Smooth muscle cell of the brain vasculature (primary cell): ENCODE data around the gene PUSL1.

Source experiments
- DNase-seq: peaks from one replicate; pipeline ENCODE4 v3.0.0-alpha.2; 2012; ENCODE audit warnings: low read depth, low spot score

The PUSL1 gene

GRCh38 chr1:1351511-1352427 lies 43.4 kb downstream of the PUSL1 start:
- DNase-seq: no peak

GRCh38 chr1:1352786-1353388 lies 44.5 kb downstream of the PUSL1 start:
- no peak for DNase-seq

DNA sequence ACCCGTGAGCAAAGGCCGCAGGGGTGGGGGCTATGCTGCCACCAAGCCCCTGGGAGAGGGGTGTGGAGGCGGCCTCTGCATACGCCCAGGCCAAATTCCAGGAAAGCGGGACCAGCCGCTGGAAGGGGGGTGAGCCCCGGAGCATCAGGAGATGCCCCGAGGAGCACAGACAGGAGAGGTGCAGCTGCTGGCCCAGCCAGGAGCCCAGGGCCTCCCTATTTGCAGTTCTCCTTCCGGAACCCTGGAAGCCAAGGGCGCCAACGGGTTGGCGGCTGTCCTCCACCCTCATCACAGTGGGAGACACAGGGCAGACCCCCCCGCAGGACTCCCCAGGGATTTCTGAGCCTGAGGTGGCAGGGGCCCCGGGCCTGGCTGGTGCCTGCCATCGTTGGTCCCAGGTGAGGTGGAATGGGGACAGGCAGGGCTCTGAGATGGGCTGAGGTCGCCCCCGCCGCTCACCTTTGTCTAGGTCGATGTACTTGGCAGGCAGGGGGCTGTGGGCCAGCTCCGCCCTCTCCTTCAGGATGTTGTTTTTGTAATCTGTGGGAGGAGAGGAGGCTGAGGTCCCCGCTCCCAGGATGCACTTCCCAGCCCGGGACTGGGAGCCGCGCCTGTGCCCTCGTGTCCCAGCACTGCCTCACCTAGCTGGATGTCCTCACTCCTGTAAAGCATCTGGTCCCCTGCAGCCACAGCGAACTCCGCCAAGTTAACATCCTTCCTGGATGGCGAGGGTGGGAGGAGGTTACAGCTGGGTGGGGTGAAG lies 45.2 kb downstream of the PUSL1 start:
- DNase-seq: no peak

DNA sequence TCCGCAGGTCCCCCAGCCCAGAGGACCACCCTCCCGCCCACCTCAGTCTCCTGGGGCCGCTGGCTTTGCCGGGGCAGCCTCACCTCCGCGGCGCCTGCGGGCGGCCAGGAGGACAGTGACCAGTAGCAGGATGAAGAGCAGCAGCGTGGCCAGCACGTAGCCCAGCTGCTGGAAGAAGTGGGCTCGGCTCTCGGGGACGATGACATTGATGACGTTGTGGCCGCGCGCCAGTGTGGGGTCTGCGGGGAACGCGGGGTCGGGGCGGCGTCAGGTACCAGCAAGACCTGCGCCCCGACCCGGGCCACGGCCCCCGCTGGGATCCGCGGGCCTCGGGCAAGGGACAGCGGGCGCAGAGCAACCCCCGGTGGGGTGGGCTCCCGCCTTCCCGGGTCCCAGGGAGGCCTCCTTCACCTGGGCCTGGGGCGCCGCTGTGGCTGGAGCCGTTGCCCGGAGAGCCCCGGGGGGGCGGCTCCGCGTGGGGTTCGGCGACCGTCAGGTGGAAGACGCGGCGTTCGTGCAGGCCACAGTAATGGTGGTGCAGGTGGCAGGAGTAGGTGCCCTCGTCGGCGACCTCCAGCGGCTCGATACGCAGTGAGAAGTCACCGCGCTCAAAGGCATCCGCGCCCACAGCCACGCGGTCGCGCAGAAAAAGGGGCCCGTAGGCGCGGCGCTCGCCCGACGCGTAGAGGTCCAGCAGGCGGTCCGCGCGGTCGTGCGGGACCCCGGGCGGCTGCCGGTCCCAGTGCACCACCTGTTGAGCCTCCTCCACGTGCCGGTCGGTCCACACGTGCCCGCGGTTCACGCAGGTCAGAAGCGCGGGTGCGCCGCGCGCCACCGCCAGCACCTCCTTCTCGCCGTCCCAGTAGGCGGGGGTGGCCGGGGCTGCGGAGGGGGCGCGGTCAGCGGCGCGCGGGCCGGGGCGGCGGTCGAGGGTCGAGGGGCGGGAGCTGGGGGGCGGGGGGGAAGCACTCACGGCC lies 46.2 kb downstream of the PUSL1 start:
- DNase-seq: no peak

DNA sequence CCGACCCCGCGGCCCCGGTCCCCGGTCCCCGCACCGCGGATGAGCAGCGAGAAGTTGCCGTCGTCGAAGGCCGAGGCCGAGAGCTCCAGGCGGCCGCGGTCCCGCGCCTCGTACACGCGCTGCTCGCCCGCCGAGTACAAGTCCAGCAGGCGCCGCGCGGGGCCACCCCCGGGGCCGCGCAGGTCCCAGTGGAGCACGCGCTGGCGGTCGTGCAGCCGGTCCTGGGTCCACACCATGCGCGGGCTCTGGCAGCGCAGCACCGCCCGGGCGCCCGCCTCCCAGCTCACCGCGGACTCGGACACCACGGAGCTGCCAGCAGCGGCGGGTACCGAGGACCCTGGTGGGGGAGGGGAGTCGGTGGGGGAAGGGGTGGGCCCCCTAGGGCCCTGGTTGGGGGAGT lies 47.0 kb downstream of the PUSL1 start:
- DNase-seq: no peak

GRCh38 chr1:1356166-1356795 lies 47.9 kb downstream of the PUSL1 start:
- no peak for DNase-seq

GRCh38 chr1:1356796-1357401 lies 48.5 kb downstream of the PUSL1 start:
- DNase-seq: no peak

- no peak for DNase-seq
Observed at GRCh38 chr1:1357871-1358432, 49.6 kb downstream of the PUSL1 start.

DNA sequence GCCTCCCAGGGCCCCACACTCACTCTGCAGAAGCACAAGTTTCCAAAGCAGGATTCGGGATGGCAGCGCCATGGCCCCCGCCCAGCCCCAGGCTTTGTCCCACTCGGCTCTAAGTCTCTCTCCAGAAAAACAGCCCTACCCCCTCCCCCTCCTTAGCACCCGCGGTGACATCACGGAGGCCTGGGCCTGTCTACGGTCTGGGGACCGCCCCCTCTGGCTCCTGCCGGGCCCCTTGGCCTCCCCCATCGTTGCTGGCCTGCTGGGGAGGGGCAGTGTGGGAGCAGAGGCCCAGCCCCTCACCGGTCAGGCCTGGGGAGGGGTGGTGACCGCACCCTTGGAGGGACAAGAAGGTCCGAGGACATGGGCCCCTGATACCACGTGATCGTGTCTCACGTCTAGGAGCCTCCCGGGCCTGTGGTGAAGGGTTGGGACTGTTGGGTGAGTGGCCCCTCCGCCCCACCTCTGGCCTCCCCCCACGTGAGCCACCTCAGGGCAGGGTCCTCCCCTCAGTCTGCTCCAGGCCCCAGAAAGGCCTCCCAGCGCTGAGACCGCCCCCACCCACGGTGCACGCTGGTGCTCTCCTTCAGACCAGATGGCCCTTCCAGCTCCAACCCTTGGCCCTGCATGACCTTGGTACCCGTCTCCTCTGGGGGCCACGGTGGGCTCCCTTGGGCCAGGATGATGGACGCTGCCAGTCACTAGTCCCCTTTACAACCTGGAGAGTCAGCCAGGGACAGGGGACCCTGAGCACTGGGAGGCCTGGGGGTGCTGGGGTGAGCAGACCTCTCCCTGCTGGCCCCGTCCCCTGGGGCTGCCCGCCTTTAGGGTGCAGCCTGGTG lies 50.3 kb downstream of the PUSL1 start, which contains the start of gene MXRA8:
Gene MXRA8 (minus strand): TSS at position 123 of the 839 bp plus-strand sequence. CDS start 51 bp downstream, at position 72.
- DNase-seq: peak; percentile 66

GRCh38 chr1:1359308-1359663 lies 50.9 kb downstream of the PUSL1 start:
- peak; percentile 84 for DNase-seq

GRCh38 chr1:1359664-1360468 lies 51.5 kb downstream of the PUSL1 start:
- DNase-seq: peak; percentile 80

DNA sequence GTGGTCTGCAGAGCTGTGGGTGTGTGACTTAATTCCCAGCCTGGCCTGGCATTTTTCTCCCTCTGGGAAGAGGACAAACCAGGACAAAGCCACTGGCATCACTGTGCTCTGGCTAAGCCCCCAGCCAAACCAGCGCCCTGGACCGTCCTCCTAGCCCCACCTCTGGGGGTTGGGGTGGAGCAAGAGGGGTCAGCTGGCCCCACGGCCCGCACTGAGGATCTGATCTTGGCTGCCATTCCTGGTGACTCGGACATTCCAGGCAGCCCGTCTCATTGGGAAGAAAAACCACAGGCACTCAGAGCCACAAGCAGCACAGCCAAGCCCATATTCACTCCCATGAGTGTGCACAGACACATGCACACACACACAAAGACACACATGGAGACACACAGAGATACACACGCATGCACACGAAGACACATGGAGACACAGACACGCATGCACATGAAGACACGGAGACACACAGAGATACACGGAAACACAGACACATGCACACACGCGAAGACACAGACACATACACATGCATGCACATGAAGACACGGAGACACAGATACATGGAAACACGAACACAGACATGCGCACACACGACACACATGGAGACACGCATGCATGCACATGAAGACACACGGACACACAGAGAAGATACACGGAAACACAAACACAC lies 52.2 kb downstream of the PUSL1 start:
- DNase-seq: no peak
